NCI-H2107 treated with DMSO at 0.1 percent for 48 hours (cell line): Measurements from ENCODE around the gene C1orf21.

Experiments used
- DNase-seq: peaks from one replicate; lab custom pipeline; 2025; ENCODE audit not compliant: unreplicated experiment; lab: John Stamatoyannopoulos, UW

The C1orf21 gene

GRCh38 chr1:184623404-184623803 is 236.6 kb downstream of the C1orf21 start:
- no peak for DNase-seq

GRCh38 chr1:184624051-184624450 is 237.2 kb downstream of the C1orf21 start:
- no peak for DNase-seq

GRCh38 chr1:184624626-184625025 is 237.8 kb downstream of the C1orf21 start:
- DNase-seq, result no peak

GRCh38 chr1:184625271-184625670 is 238.4 kb downstream of the C1orf21 start:
- DNase-seq, result no peak

- DNase-seq, result no peak
These were observed 239.5 kb downstream of the C1orf21 start for GRCh38 chr1:184626076-184627006.

GRCh38 chr1:184627007-184627341 is 240.1 kb downstream of the C1orf21 start:
- DNase-seq, result no peak

GRCh38 chr1:184629266-184629665 is 242.4 kb downstream of the C1orf21 start:
- DNase-seq, result no peak

GRCh38 chr1:184630679-184631060 is 243.8 kb downstream of the C1orf21 start:
- no peak for DNase-seq

- no peak for DNase-seq
These were observed 245.8 kb downstream of the C1orf21 start for GRCh38 chr1:184632415-184633175.

GRCh38 chr1:184633785-184634184 is 247.0 kb downstream of the C1orf21 start:
- no peak for DNase-seq

- no peak for DNase-seq
These were observed 247.5 kb downstream of the C1orf21 start for GRCh38 chr1:184634296-184634695.

- DNase-seq, result no peak
These were observed 248.6 kb downstream of the C1orf21 start for GRCh38 chr1:184635347-184635979.

- DNase-seq, result no peak
These were observed 249.2 kb downstream of the C1orf21 start for GRCh38 chr1:184635980-184636431.

GRCh38 chr1:184637664-184638240 is 250.9 kb downstream of the C1orf21 start:
- DNase-seq, result no peak

GRCh38 chr1:184639205-184639604 is 252.4 kb downstream of the C1orf21 start:
- no peak for DNase-seq

- DNase-seq, result no peak
These were observed 253.7 kb downstream of the C1orf21 start for GRCh38 chr1:184640505-184640904.

- DNase-seq, result no peak
These were observed 255.1 kb downstream of the C1orf21 start for GRCh38 chr1:184641894-184642293.

- DNase-seq, result no peak
These were observed 256.8 kb downstream of the C1orf21 start for GRCh38 chr1:184643661-184644060.

GRCh38 chr1:184644771-184645170 is 257.9 kb downstream of the C1orf21 start:
- no peak for DNase-seq

GRCh38 chr1:184646178-184646701 is 259.4 kb downstream of the C1orf21 start:
- no peak for DNase-seq

GRCh38 chr1:184646824-184647223 is 260.0 kb downstream of the C1orf21 start:
- no peak for DNase-seq
